Hepatocyte (in vitro differentiated cells): Measurements from ENCODE around the gene ARHGAP26.

Source experiments
- CTCF ChIP-seq: fragments of 200-600 bp; sonication (generic); IDR thresholded peaks from 2 replicates; pipeline ENCODE4 v1.5.1; 2016; ENCODE audit warnings: antibody characterized with exemption, mild to moderate bottlenecking; ENCODE audit not compliant: poor library complexity
- EZH2 ChIP-seq: fragments of 200-600 bp; sonication (generic); IDR thresholded peaks from 2 replicates; pipeline ENCODE4 v1.6.1; 2016; ENCODE audit warnings: antibody characterized with exemption, mild to moderate bottlenecking, borderline replicate concordance

- TF ChIP-seq CTCF (no peak), EZH2 (no peak)
These were observed 388.9 kb downstream of the ARHGAP26 start for GRCh38 chr5:143159031-143159430.
